Sigmoid colon (tissue), 7 donors: ENCODE measurements around the gene LTO1. TPM values are rescaled to one million over a fixed set of nuclear protein-coding genes. Genes with fewer than 3 reads are reported as not detected.

ENCODE experiments used
- DNase-seq: peaks from one replicate; pipeline ENCODE4 v3.0.0-alpha.2; 2019
- H3K27ac ChIP-seq, 4 donors: fragments of 200-600 bp; sonication (generic); one replicate each; pipeline ENCODE4 v1.5.1; 2016 to 2019; ENCODE audit warnings: mild to moderate bottlenecking in 1 of 4
- H3K27me3 ChIP-seq, 3 donors: fragments of 200-600 bp; sonication (generic); one replicate each; pipeline ENCODE4 v1.5.1; 2019; ENCODE audit warnings: mild to moderate bottlenecking in 1 of 3
- H3K36me3 ChIP-seq, 4 donors: fragments of 200-600 bp; sonication (generic); one replicate each; pipeline ENCODE4 v1.5.1; 2016 to 2019
- H3K4me1 ChIP-seq, 4 donors: fragments of 200-600 bp; sonication (generic); one replicate each; pipeline ENCODE4 v1.5.1; 2017 to 2019
- H3K4me3 ChIP-seq, 4 donors: fragments of 200-600 bp; sonication (generic); one replicate each; pipeline ENCODE4 v1.5.1; 2017 to 2019; ENCODE audit warnings: mild to moderate bottlenecking in 2 of 4, moderate library complexity in 1 of 4
- H3K9me3 ChIP-seq, 4 donors: fragments of 200-600 bp in 3 of 4; sonication (generic) in 3 of 4; one replicate each; pipeline versions ENCODE4 v1.5.1 to v1.6.1; 2013 to 2019
- EP300 ChIP-seq, 4 donors: sonication (generic); formaldehyde crosslinking; IDR thresholded peaks; one replicate each; pipeline ENCODE4 v1.6.1; 2017; ENCODE audit warnings: antibody characterized with exemption in 4 of 4
- POLR2A ChIP-seq, 2 donors: fragments of 450-650 bp; IDR thresholded peaks; one replicate each; pipeline ENCODE4 v1.6.1; 2016; ENCODE audit warnings: antibody characterized with exemption in 2 of 2, mild to moderate bottlenecking in 2 of 2, moderate library complexity in 2 of 2
- POLR2AphosphoS5 ChIP-seq, 4 donors: sonication (generic); formaldehyde crosslinking; IDR thresholded peaks; one replicate each; pipeline ENCODE4 v1.6.1; 2017; ENCODE audit warnings: antibody characterized with exemption in 4 of 4
- WGBS, 2 donors: extraction: QIAGEN DNeasy Blood & Tissue Kit; methylation state at CpG; one replicate each; pipeline ENCODE4 v1.1.7; 2013; 5-methylcytosine and 5-hydroxymethylcytosine counted together
- intact Hi-C: fragments of 100-400 bp; cut with DNase I; formaldehyde crosslinking; loops from one replicate; pipeline ENCODE4 v1.15.1; 2023
- polyA plus RNA-seq, 3 donors: library from polyadenylated mRNA; stranded (reverse); fragments of 200-250 nt; gene quantifications; one replicate each; pipeline ENCODE4 v1.2.3, GENCODE V29; 2013
- total RNA-seq, 4 donors: library from RNA; depleted of rRNA; stranded (reverse); fragments of >200 nt; gene quantifications; one replicate each; pipeline ENCODE4 v1.1.0, GENCODE V29; 2016
- TF ChIP-seq, protein P1 (sequence below), 4 experiments: fragments of 450-650 bp in 3 of 4; fragments of 200-600 bp in 1 of 4; IDR thresholded peaks; one replicate each; pipeline ENCODE4 v1.5.1; 2016 to 2019; ENCODE audit warnings: antibody characterized with exemption in 4 of 4, mild to moderate bottlenecking in 3 of 4, moderate library complexity in 2 of 4
- donor health status: healthy with polysubstance abuse.
- donor health status: Bipolar disorder and iron deficiency.
- donor health status: healthy.

LTO1 gene
- total and polyA plus RNA-seq, 7 donors: 12.0 to 42.9 (median 20.2) TPM

DNA sequence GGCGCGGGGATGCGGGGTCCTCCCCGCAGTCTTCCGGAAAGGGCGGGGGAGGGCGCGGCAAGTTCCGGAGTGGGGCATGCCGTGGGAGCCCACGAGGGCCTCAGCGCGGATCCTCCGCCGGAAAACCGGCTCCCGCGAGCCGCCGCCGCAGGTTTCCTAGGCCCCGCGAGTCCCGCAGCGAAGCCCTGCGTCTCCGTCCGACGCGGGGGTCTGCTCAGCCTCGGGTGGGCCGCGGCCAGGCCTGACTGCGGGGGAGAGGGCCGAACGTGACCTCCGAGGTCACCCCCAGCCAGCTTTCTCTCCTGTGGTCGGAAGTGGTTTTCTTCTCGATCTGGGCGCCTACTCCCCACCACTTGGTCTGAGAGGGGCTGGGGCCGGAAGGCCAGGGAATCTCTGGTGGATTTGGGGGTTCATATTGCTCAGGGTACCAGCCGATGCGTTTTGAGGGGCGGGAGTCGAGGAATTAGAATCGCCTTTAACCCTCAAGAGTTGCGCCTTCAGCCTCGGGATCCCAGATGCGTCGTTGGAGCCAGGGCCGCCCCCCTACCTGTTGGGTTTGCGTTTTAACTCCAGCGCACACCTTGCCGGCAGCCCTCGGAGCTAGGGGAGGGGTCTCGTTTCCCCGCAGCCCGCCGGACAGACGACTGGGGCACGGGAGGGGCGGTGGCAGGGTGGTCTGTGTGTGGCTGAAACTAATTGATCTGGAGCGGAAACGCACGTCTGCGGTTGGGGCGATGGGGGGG lies 37.8 kb downstream of the LTO1 start:
- H3K4me3 ChIP-seq: peak overlapping the region in 3 of 4 donors; percentile 23 to 45 (median 42)
- peaks cover 0 to 67% (median 63%) of the 10 kb centered on the region in 4 donors for H3K4me1 ChIP-seq
- 2 to 6% methylated on average over 67 of the region's 67 CpGs for WGBS, 2 donors
- H3K27me3 ChIP-seq: peaks cover 46 to 88% (median 74%) of the 10 kb centered on the region in 3 donors
- intact Hi-C loops: loop anchor here (5.0 kb wide), 1 partner anchor 195 kb away; no protein-coding TSS in a partner anchor
- TF ChIP-seq EP300 (IDR thresholded peaks at IDR 0.05) (no peak), POLR2AphosphoS5 (IDR thresholded peaks at IDR 0.05) (no peak), POLR2A (IDR thresholded peaks at IDR 0.05) (no peak)
- TF ChIP-seq, protein P1, sequence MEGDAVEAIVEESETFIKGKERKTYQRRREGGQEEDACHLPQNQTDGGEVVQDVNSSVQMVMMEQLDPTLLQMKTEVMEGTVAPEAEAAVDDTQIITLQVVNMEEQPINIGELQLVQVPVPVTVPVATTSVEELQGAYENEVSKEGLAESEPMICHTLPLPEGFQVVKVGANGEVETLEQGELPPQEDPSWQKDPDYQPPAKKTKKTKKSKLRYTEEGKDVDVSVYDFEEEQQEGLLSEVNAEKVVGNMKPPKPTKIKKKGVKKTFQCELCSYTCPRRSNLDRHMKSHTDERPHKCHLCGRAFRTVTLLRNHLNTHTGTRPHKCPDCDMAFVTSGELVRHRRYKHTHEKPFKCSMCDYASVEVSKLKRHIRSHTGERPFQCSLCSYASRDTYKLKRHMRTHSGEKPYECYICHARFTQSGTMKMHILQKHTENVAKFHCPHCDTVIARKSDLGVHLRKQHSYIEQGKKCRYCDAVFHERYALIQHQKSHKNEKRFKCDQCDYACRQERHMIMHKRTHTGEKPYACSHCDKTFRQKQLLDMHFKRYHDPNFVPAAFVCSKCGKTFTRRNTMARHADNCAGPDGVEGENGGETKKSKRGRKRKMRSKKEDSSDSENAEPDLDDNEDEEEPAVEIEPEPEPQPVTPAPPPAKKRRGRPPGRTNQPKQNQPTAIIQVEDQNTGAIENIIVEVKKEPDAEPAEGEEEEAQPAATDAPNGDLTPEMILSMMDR (IDR thresholded peaks at IDR 0.05): no peak
- H3K9me3 ChIP-seq: no peaks in the 10 kb centered on the region
- no peaks in the 10 kb centered on the region for H3K36me3 ChIP-seq
- H3K27ac ChIP-seq: peak overlapping the region in 2 of 4 donors; percentile 45 to 52
- DNase-seq: peak; percentile 60

DNA sequence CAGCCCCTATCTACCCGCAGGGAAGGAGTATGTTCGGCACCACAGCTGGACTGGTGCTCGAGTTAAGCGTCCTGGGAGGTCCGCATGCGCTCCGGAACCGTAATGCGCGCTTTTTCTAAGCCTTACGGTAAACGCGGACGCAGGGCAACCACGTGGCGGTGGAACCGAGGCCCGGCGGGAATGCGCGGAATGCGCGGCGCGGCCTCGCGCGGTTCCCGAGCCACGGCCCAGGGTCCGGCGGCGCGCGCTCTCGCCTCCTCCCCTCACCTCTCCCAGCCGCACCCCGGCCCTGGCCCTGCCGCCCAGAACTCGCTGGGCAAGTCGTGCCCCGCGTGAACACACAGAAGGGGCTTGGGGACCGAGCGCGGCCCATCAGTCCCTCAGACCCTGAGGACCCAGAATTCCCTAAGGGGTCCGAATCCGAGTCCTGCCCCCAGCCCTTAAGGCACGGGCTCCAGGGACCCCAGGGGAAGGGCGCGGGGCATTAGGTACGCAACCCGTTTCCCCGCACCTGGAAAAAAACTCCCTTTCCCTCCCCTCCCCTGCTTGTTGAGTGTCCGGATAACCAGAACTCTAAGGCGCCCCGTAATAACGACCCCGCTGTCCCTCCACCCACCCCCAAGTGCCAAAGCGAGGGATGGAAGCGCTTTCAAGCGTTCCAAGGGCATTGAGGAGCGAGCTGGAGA lies 38.5 kb downstream of the LTO1 start:
- peak; percentile 82 for DNase-seq

DNA sequence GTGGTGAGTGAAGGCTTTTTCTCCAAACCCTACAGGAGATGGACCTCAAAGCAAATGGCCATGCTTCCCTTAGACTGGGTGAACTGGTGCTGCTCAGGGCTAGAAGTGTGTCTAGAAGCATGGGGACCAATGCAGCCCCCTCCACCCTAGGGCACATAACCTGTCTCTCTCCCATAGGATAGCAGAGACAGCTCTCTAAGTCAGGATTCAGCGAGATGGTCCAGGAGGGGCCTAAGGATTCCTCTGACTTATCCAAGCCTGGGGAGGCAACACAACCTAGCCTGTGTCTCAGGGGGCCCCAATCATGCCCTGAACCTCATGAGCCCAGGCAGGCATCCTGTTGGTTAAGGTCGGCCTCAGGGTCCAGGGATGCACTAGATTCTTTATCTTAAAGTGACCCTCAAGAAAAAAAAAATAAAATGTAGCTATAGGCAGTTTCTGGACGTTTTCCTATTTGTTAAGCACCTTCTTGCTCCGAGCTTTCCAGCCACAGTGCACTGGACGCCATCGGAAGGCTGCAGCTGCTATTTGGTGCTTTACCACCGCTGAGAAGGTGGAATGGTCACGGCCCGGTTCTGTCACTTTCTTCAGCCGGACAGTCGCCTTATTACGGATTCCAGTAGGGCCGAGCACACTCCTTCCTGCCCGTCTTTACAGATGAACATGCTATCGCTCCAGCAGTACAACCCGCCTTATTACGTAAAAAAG lies 39.2 kb downstream of the LTO1 start:
- DNase-seq: no peak
- H3K4me1 ChIP-seq: peaks cover 0 to 54% (median 51%) of the 10 kb centered on the region in 4 donors

More for the DNA sequence above, 38.5 kb downstream of the LTO1 start:
- Histone ChIP-seq H3K4me3 (peak overlapping the region in 3 of 4 donors; percentile 23 to 45 (median 38)), H3K27me3 (peaks cover 40 to 81% (median 68%) of the 10 kb centered on the region in 3 donors), H3K27ac (peak overlapping the region in 2 of 4 donors; percentile 45 to 52), H3K36me3 (no peaks in the 10 kb centered on the region), H3K9me3 (no peaks in the 10 kb centered on the region), H3K4me1 (peaks cover 0 to 61% (median 58%) of the 10 kb centered on the region in 4 donors)
- TF ChIP-seq POLR2A (IDR thresholded peaks at IDR 0.05) (no peak), POLR2AphosphoS5 (IDR thresholded peaks at IDR 0.05) (peak in 2 of 4 donors; percentile 23 to 68), EP300 (IDR thresholded peaks at IDR 0.05) (no peak)
- TF ChIP-seq, protein P1 (IDR thresholded peaks at IDR 0.05): no peak
- 2 to 4% methylated on average over 63 of the region's 63 CpGs for WGBS, 2 donors
- intact Hi-C loops: loop anchor here (5.0 kb wide), 1 partner anchor 194 kb away; no protein-coding TSS in a partner anchor

DNA sequence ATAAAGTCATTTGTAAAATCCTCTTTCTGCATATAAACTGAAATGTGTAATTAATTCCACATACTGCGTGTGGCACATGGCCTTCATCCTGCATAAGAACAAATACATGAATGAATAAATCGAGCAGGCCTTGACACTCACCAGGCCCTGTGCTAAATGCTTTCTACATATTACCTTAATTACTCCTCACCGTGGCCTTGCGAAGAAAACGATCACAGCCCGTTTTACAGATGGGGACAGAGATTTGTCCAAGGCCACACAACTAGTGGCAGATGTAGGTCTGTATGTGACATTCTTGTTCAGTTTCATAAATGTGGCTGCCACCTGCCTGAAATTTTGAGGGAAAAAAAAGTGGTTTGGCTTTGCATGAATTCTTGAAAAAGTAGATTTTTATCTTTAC lies 40.0 kb downstream of the LTO1 start:
- no peak overlapping the region for H3K4me3 ChIP-seq
- WGBS, 2 donors: 87 to 91% methylated on average over 6 of the region's 6 CpGs
- H3K36me3 ChIP-seq: no peaks in the 10 kb centered on the region
- H3K27ac ChIP-seq: no peak overlapping the region
- peaks cover 28 to 66% (median 54%) of the 10 kb centered on the region in 3 donors for H3K27me3 ChIP-seq
- intact Hi-C loops: loop anchor here (5.0 kb wide), 1 partner anchor 193 kb away; no protein-coding TSS in a partner anchor
- DNase-seq: no peak
- H3K4me1 ChIP-seq: peaks cover 0 to 46% (median 43%) of the 10 kb centered on the region in 4 donors
- TF ChIP-seq, protein P1 (IDR thresholded peaks at IDR 0.05): no peak
- TF ChIP-seq POLR2A (IDR thresholded peaks at IDR 0.05): no peak
- no peak for TF ChIP-seq EP300 (IDR thresholded peaks at IDR 0.05)
- TF ChIP-seq POLR2AphosphoS5 (IDR thresholded peaks at IDR 0.05): no peak
- no peaks in the 10 kb centered on the region for H3K9me3 ChIP-seq

More for the DNA sequence above, 39.2 kb downstream of the LTO1 start:
- no peaks in the 10 kb centered on the region for H3K36me3 ChIP-seq
- TF ChIP-seq POLR2AphosphoS5 (IDR thresholded peaks at IDR 0.05) (no peak), POLR2A (IDR thresholded peaks at IDR 0.05) (no peak), EP300 (IDR thresholded peaks at IDR 0.05) (no peak)
- TF ChIP-seq, protein P1 (IDR thresholded peaks at IDR 0.05): no peak
- H3K9me3 ChIP-seq: no peaks in the 10 kb centered on the region
- peak overlapping the region in 1 of 4 donors; percentile 52 for H3K27ac ChIP-seq
- peaks cover 35 to 74% (median 61%) of the 10 kb centered on the region in 3 donors for H3K27me3 ChIP-seq
- intact Hi-C loops: loop anchor here (5.0 kb wide), 1 partner anchor 194 kb away; no protein-coding TSS in a partner anchor
- 15 to 46% methylated on average over 17 of the region's 17 CpGs for WGBS, 2 donors
- H3K4me3 ChIP-seq: peak overlapping the region in 3 of 4 donors; percentile 23 to 45 (median 38)
